ENCODE results near the gene CYP21A2.

CYP21A2 gene

GRCh38 chr6:32068867-32069266 is 30.7 kb downstream of the CYP21A2 start:
- TF ChIP-seq POLR2A (IDR thresholded peaks at IDR 0.05; ENCODE audit: low read depth, low read length) = no peak
- DNase-seq (ENCODE audit: insufficient read length, low spot score) (no peak), FAIRE-seq (no peak)

GRCh38 chr6:32069460-32069859 is 31.2 kb downstream of the CYP21A2 start:
- no peak for TF ChIP-seq POLR2A (IDR thresholded peaks at IDR 0.05; ENCODE audit: low read depth, low read length)
- FAIRE-seq = no peak
- DNase-seq (ENCODE audit: insufficient read length, low spot score) = no peak

GRCh38 chr6:32069878-32070515 is 31.8 kb downstream of the CYP21A2 start:
- DNase-seq (ENCODE audit: insufficient read length, low spot score) (no peak), FAIRE-seq (no peak)
- TF ChIP-seq POLR2A (IDR thresholded peaks at IDR 0.05; ENCODE audit: low read depth, low read length) = no peak

- FAIRE-seq (no peak), DNase-seq (ENCODE audit: insufficient read length, low spot score) (no peak)
- TF ChIP-seq POLR2A (IDR thresholded peaks at IDR 0.05; ENCODE audit: low read depth, low read length) = no peak
Observed at GRCh38 chr6:32070814-32071543, 32.8 kb downstream of the CYP21A2 start.

GRCh38 chr6:32073101-32073500 is 34.9 kb downstream of the CYP21A2 start:
- FAIRE-seq (no peak), DNase-seq (ENCODE audit: insufficient read length, low spot score) (no peak)
- no peak for TF ChIP-seq POLR2A (IDR thresholded peaks at IDR 0.05; ENCODE audit: low read depth, low read length)

- DNase-seq (ENCODE audit: insufficient read length, low spot score) (no peak), FAIRE-seq (no peak)
- TF ChIP-seq POLR2A (IDR thresholded peaks at IDR 0.05; ENCODE audit: low read depth, low read length) = no peak
Observed at GRCh38 chr6:32073613-32074012, 35.4 kb downstream of the CYP21A2 start.

GRCh38 chr6:32074996-32075532 is 36.8 kb downstream of the CYP21A2 start:
- no peak for DNase-seq (ENCODE audit: insufficient read length, low spot score)
- TF ChIP-seq POLR2A (IDR thresholded peaks at IDR 0.05; ENCODE audit: low read depth, low read length) = no peak
- no peak for FAIRE-seq

- TF ChIP-seq POLR2A (IDR thresholded peaks at IDR 0.05; ENCODE audit: low read depth, low read length) = no peak
- FAIRE-seq (no peak), DNase-seq (ENCODE audit: insufficient read length, low spot score) (no peak)
Observed at GRCh38 chr6:32075781-32076180, 37.6 kb downstream of the CYP21A2 start.

- no peak for TF ChIP-seq POLR2A (IDR thresholded peaks at IDR 0.05; ENCODE audit: low read depth, low read length)
- FAIRE-seq (peak; percentile 61), DNase-seq (ENCODE audit: insufficient read length, low spot score) (peak; percentile 75)
Observed at GRCh38 chr6:32076321-32076809, 38.1 kb downstream of the CYP21A2 start.

GRCh38 chr6:32079566-32080290 is 41.5 kb downstream of the CYP21A2 start:
- FAIRE-seq (no peak), DNase-seq (ENCODE audit: insufficient read length, low spot score) (no peak)
- no peak for TF ChIP-seq POLR2A (IDR thresholded peaks at IDR 0.05; ENCODE audit: low read depth, low read length)

- peak; percentile 95 for DNase-seq (ENCODE audit: insufficient read length, low spot score)
- FAIRE-seq = peak; percentile 38
- TF ChIP-seq POLR2A (IDR thresholded peaks at IDR 0.05; ENCODE audit: low read depth, low read length) = no peak
Observed at GRCh38 chr6:32081168-32081990, 43.2 kb downstream of the CYP21A2 start.

- TF ChIP-seq POLR2A (IDR thresholded peaks at IDR 0.05; ENCODE audit: low read depth, low read length) = no peak
- FAIRE-seq = no peak
- no peak for DNase-seq (ENCODE audit: insufficient read length, low spot score)
Observed at GRCh38 chr6:32082478-32082877, 44.3 kb downstream of the CYP21A2 start.

- peak; percentile 79 for FAIRE-seq
- peak; percentile 94 for DNase-seq (ENCODE audit: insufficient read length, low spot score)
- TF ChIP-seq POLR2A (IDR thresholded peaks at IDR 0.05; ENCODE audit: low read depth, low read length) = no peak
Observed at GRCh38 chr6:32082935-32083334, 44.7 kb downstream of the CYP21A2 start.

All from H54 (cell line).